ENCODE data around the gene PIEZO2.
"Not testable (repeated sequence)": the region's sequence is repeated elsewhere in the genome, so short reads cannot be mapped to it uniquely, and the experiment has no call there.

The PIEZO2 gene

GRCh38 chr18:10681581-10682367 is 467.6 kb downstream of the PIEZO2 start:
- peak; percentile 49 for DNase-seq (ENCODE audit: low read depth)

GRCh38 chr18:10680271-10680596 is 469.1 kb downstream of the PIEZO2 start:
- DNase-seq (ENCODE audit: low read depth): no peak

DNA sequence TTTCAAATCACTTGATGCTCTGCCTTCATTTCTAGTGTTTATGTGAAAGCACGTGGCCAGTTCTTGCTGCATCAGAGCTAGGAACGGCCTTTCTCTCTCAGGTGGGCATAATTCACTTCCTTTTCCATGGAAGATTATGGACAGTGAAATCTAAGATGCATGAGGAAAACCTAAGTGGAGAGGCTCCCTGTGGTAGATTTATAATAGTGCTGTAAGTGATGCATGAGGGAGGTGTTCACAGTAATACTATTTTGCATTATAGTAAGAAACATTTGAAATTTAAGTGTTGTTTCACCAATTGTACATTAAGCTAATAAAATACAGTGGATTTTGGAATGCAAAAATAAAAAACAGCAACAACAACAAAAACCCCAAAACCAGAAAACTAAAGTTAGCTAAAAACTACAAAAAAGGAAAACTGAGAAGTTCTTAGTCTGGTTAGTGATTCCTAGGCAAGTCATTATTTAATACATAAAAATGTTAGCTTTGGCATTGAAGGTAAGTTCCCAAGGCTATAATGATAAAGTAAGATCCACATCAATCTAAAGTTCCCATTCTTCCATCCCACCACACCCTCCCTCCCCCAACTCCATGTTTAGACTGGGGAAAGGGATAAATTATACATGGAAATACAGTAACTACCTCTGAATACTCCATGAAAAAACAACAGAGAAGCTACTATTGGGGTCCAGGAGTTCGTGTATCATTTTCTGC is 469.7 kb downstream of the PIEZO2 start:
- DNase-seq (ENCODE audit: low read depth): no peak

- no peak for DNase-seq (ENCODE audit: low read depth)
Observed at GRCh38 chr18:10671441-10671840, 477.9 kb downstream of the PIEZO2 start.

GRCh38 chr18:10670856-10671255 is 478.5 kb downstream of the PIEZO2 start:
- DNase-seq (ENCODE audit: low read depth): no peak

GRCh38 chr18:10669441-10670100 is 479.8 kb downstream of the PIEZO2 start:
- no peak for DNase-seq (ENCODE audit: low read depth)

- DNase-seq (ENCODE audit: low read depth): no peak
Observed at GRCh38 chr18:10663750-10664149, 485.6 kb downstream of the PIEZO2 start.

DNA sequence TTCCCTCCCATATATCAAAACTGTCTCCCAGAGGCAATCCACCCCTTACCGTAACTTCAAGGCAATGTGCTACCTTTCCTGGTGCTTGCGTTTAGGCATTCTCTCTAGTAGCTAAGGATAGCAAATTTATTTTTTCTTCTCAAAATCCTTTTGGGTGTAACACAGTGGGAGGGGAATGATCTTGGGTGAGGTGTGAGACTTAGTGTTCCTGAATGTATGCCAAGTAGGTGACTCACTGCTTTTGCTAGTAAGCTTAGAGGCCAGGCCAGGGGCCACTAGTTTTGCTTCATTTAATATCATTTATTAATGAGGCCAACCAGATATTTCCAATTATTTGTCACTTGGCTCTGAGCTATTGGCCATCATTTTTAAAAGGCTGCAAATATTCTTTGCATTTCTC is 488.1 kb downstream of the PIEZO2 start:
- DNase-seq (ENCODE audit: low read depth): peak; percentile 45

DNA sequence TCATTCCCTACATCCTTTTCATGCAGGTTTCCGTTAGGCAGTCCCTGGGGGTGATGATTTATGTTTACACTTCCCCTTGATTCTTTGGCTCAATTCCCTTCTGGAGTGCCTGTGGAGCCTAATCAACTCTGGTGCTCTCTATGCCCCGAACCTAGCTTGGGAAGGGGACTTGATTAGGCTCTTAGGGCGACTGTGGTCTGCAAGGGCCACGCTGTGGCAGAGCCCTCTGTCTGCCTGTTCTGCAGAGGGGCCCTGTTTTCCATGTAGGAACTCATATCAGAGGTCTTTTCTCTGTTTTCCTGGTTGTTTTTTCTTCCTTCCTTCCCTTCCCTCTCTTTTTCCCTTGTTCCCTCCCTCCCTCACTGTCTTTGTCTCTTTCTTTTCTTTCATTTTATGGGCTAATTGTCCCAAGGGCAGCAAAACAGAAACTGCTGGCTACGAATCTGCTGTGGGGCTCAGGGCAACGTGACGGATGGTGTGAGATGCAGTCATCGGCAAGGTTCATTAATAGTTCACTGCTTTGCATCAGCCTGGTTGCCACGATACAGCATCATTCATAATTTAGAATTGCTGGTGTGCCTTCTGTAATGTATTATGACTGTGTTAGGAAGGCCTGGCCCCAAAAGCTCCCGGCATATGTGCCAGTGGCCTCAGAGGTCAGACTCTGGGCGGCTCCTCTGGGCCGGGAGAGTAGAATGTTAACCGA is 489.0 kb downstream of the PIEZO2 start:
- no peak for DNase-seq (ENCODE audit: low read depth)

- no peak for DNase-seq (ENCODE audit: low read depth)
Observed at GRCh38 chr18:10659594-10659993, 489.8 kb downstream of the PIEZO2 start.

GRCh38 chr18:10659000-10659399 is 490.4 kb downstream of the PIEZO2 start:
- DNase-seq (ENCODE audit: low read depth): no peak

GRCh38 chr18:10644003-10644402 is 505.4 kb downstream of the PIEZO2 start:
- not testable (repeated sequence) for DNase-seq (ENCODE audit: low read depth)

DNA sequence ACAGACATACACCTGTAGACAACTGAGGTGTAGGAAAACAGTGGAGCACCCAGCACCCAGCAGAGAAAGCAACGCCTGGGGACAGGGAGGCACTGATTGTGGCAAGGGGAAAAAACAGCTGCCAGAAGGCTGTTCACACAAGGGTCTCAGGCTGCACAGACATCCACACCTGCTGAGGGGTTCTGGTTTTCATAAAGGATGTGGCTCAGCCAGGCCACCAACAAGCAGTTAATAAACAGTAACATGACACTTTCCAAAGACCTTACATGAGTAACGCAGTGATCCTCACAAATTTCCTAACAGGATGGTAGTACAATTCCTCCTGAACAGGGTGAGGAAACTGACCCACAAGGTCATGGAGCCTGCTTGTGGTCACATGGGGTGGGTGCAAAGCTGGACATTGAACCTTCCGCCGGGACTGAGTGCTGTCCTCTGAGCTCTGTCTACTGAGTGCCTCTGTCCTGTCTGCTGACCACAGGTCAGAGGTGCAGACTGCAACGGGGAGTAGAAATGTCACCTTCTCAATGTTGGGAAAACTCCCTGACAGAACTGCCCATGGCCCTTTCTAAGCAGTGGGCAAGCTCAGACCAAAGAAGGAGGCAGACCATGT is 506.3 kb downstream of the PIEZO2 start:
- not testable (repeated sequence) for DNase-seq (ENCODE audit: low read depth)

- DNase-seq (ENCODE audit: low read depth): not testable (repeated sequence)
Observed at GRCh38 chr18:10638539-10638885, 510.9 kb downstream of the PIEZO2 start.

- DNase-seq (ENCODE audit: low read depth): not testable (repeated sequence)
Observed at GRCh38 chr18:10637858-10638538, 511.4 kb downstream of the PIEZO2 start.

- DNase-seq (ENCODE audit: low read depth): not testable (repeated sequence)
Observed at GRCh38 chr18:10629076-10629475, 520.3 kb downstream of the PIEZO2 start.

- not testable (repeated sequence) for DNase-seq (ENCODE audit: low read depth)
Observed at GRCh38 chr18:10626606-10627213, 522.7 kb downstream of the PIEZO2 start.

DNA sequence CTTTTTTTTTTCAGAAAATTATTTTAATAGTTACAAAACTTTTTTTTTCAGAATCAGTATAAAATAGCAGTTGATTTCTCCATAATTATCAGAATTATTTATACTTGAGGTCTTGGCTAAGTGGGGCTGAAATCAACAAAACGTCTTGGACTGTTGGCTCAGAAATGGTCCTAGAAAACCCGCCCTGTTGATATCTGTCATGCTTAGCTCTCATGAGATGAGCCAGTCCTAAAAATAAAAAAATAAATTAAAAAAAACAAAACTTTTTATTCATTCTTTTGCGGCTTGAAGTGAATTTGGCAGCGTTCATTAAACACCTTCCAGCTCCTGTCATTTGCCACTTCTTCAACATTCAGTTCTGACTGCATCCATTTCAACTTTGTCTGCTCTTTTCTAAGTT is 525.8 kb downstream of the PIEZO2 start:
- DNase-seq (ENCODE audit: low read depth): not testable (repeated sequence)

- DNase-seq (ENCODE audit: low read depth): not testable (repeated sequence)
Observed at GRCh38 chr18:10622982-10623381, 526.4 kb downstream of the PIEZO2 start.

DNA sequence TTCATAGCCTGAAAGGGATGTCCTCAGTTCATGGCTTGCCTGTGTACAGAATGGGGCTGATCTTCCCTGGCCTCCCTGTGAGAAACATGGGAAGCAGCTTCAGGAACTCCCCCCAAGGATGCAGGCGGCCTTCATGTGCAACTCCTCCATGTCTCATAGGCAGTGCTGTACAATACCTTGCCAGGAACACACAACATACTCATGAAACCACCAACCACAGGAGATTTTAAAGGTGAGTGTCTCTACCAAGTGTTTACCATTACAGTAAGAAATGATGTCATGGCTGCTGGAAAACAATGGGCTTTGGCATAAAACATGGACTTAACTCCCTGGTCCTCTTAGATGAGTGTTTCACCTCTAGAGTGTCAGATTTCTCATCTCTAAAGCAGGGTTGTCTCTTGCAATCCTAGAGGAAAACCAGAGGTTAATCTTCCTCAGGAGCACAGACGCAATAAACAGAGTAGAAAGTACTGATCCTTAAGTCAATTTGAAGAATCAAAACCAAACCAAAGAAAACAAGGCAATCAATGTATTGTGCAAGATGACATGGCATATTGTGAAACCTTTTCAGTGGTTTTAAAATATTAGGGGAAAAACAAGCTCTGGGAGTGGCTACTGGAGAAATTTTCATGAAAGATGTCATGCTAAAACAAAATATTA is 528.6 kb downstream of the PIEZO2 start:
- DNase-seq (ENCODE audit: low read depth): not testable (repeated sequence)

All from HS-27A (cell line).